Upper lobe of left lung (tissue), 6 donors: ENCODE data around the gene SEPHS2. TPM values are rescaled to one million over a fixed set of nuclear protein-coding genes. Genes with fewer than 3 reads are reported as not detected.

Experiments used
- ATAC-seq, 2 donors: fragments of 200-7000 bp; cut with Tn5 transposase; one replicate each; pipeline ENCODE4 v1.9.1; 2022; ENCODE audit warnings: mild to moderate bottlenecking in 2 of 2, moderate library complexity in 2 of 2; ENCODE audit not compliant: low FRiP score in 2 of 2
- DNase-seq, 2 donors: peaks; one replicate each; pipeline ENCODE4 v3.0.0-alpha.2; 2019 to 2020
- H3K27ac ChIP-seq, 4 donors: fragments of 200-600 bp; sonication (generic); one replicate each; pipeline ENCODE4 v1.5.1; 2016 to 2019
- H3K27me3 ChIP-seq, 4 donors: fragments of 200-600 bp; sonication (generic); one replicate each; pipeline ENCODE4 v1.5.1; 2017 to 2019
- H3K36me3 ChIP-seq, 4 donors: fragments of 200-600 bp; sonication (generic); one replicate each; pipeline ENCODE4 v1.5.1; 2016 to 2019
- H3K4me1 ChIP-seq, 4 donors: fragments of 200-600 bp; sonication (generic); one replicate each; pipeline ENCODE4 v1.5.1; 2018 to 2019
- H3K4me3 ChIP-seq, 4 donors: fragments of 200-600 bp; sonication (generic); one replicate each; pipeline ENCODE4 v1.5.1; 2017 to 2019; ENCODE audit warnings: mild to moderate bottlenecking in 2 of 4, moderate library complexity in 1 of 4
- H3K9me3 ChIP-seq, 4 donors: fragments of 200-600 bp; sonication (generic); one replicate each; pipeline ENCODE4 v1.5.1; 2018 to 2019
- CTCF ChIP-seq, 6 experiments: fragments of 450-650 bp in 4 of 6; fragments of 200-600 bp in 2 of 6; sonication (generic) in 2 of 6; IDR thresholded peaks; one replicate each; pipeline ENCODE4 v1.5.1; 2016 to 2019; ENCODE audit warnings: antibody characterized with exemption in 6 of 6
- EP300 ChIP-seq, 4 donors: sonication (generic); formaldehyde crosslinking; IDR thresholded peaks; one replicate each; pipeline ENCODE4 v1.5.1; 2017; ENCODE audit warnings: antibody characterized with exemption in 4 of 4, control low read depth in 2 of 4
- POLR2A ChIP-seq, 4 donors: fragments of 450-650 bp; IDR thresholded peaks; one replicate each; pipeline ENCODE4 v1.5.1; 2016 to 2017; ENCODE audit warnings: antibody characterized with exemption in 4 of 4, mild to moderate bottlenecking in 2 of 4
- POLR2AphosphoS5 ChIP-seq, 2 donors: sonication (generic); formaldehyde crosslinking; IDR thresholded peaks; one replicate each; pipeline ENCODE4 v1.5.1; 2017; ENCODE audit warnings: antibody characterized with exemption in 2 of 2
- WGBS, 2 donors: methylation state at CpG; one replicate each; pipeline ENCODE4 v1.1.5; 2017 to 2018; 5-methylcytosine and 5-hydroxymethylcytosine counted together
- total RNA-seq, 6 donors: library from RNA; depleted of rRNA in 4 of 6; stranded (reverse); fragments of >200 nt in 4 of 6; gene quantifications; one replicate each; pipeline versions ENCODE4 v1.1.0 to v1.2.1, GENCODE V29; 2016 to 2021
- donor health status: DM: no; HTN: no; CAD: no; lungs with moderate emphysema.
- donor health status: DM: no; HTN: yes; CAD: no; lungs with severe emphysema.

The SEPHS2 gene
- total RNA-seq, 6 donors from 2014 or later = 34.7 to 64.0 (median 38.2) TPM

GRCh38 chr16:30444231-30445148 lies 1.2 kb downstream of the SEPHS2 start:
- Histone ChIP-seq H3K36me3 (peaks cover 0 to 9% (median 0%) of the 10 kb centered on the region in 4 donors), H3K27ac (peak overlapping the region; percentile 92 to 98 (median 96)), H3K4me3 (peak overlapping the region; percentile 67 to 93 (median 80)), H3K9me3 (no peaks in the 10 kb centered on the region), H3K4me1 (peaks cover 15 to 28% (median 23%) of the 10 kb centered on the region in 4 donors), H3K27me3 (no peaks in the 10 kb centered on the region)
- DNase-seq (no peak), ATAC-seq (no peak)
- whole genome bisulfite sequencing, 2 donors = 93 to 95% methylated on average over 29 of the region's 29 CpGs
- TF ChIP-seq POLR2AphosphoS5 (IDR thresholded peaks at IDR 0.05) (no peak), EP300 (IDR thresholded peaks at IDR 0.05) (no peak), POLR2A (IDR thresholded peaks at IDR 0.05) (no peak), CTCF (IDR thresholded peaks at IDR 0.05) (no peak)

GRCh38 chr16:30443631-30444030 lies 2.0 kb downstream of the SEPHS2 start:
- WGBS, 2 donors = 82 to 88% methylated on average over 2 of the region's 2 CpGs
- no peaks in the 10 kb centered on the region for H3K9me3 ChIP-seq
- no peak for DNase-seq
- no peak for TF ChIP-seq EP300 (IDR thresholded peaks at IDR 0.05)
- TF ChIP-seq POLR2AphosphoS5 (IDR thresholded peaks at IDR 0.05) = no peak
- no peak for TF ChIP-seq POLR2A (IDR thresholded peaks at IDR 0.05)
- TF ChIP-seq CTCF (IDR thresholded peaks at IDR 0.05) = no peak
- peaks cover 15 to 28% (median 23%) of the 10 kb centered on the region in 4 donors for H3K4me1 ChIP-seq
- H3K36me3 ChIP-seq = peaks cover 0 to 9% (median 0%) of the 10 kb centered on the region in 4 donors
- no peak overlapping the region for H3K27ac ChIP-seq
- H3K27me3 ChIP-seq = no peaks in the 10 kb centered on the region
- ATAC-seq = no peak
- H3K4me3 ChIP-seq = no peak overlapping the region

GRCh38 chr16:30439720-30440348 lies 5.8 kb downstream of the SEPHS2 start:
- peaks cover 0 to 9% (median 0%) of the 10 kb centered on the region in 4 donors for H3K36me3 ChIP-seq

GRCh38 chr16:30438835-30439234 lies 6.8 kb downstream of the SEPHS2 start:
- Histone ChIP-seq H3K4me1 (peaks cover 3 to 9% (median 5%) of the 10 kb centered on the region in 4 donors), H3K4me3 (no peak overlapping the region), H3K27ac (no peak overlapping the region), H3K27me3 (no peaks in the 10 kb centered on the region), H3K36me3 (peaks cover 0 to 9% (median 0%) of the 10 kb centered on the region in 4 donors), H3K9me3 (no peaks in the 10 kb centered on the region)
- TF ChIP-seq CTCF (IDR thresholded peaks at IDR 0.05) = no peak
- no peak for TF ChIP-seq POLR2AphosphoS5 (IDR thresholded peaks at IDR 0.05)
- TF ChIP-seq POLR2A (IDR thresholded peaks at IDR 0.05) = no peak
- no peak for TF ChIP-seq EP300 (IDR thresholded peaks at IDR 0.05)
- no peak for ATAC-seq
- DNase-seq = no peak
- 89 to 90% methylated on average over 5 of the region's 5 CpGs for WGBS, 2 donors

More at GRCh38 chr16:30439720-30440348, 5.8 kb downstream of the SEPHS2 start:
- ATAC-seq (no peak), DNase-seq (no peak)
- H3K27me3 ChIP-seq = no peaks in the 10 kb centered on the region
- TF ChIP-seq POLR2AphosphoS5 (IDR thresholded peaks at IDR 0.05) (no peak), POLR2A (IDR thresholded peaks at IDR 0.05) (no peak), EP300 (IDR thresholded peaks at IDR 0.05) (no peak), CTCF (IDR thresholded peaks at IDR 0.05) (no peak)
- H3K4me3 ChIP-seq = no peak overlapping the region
- no peaks in the 10 kb centered on the region for H3K9me3 ChIP-seq
- no peak overlapping the region for H3K27ac ChIP-seq
- peaks cover 13 to 19% (median 15%) of the 10 kb centered on the region in 4 donors for H3K4me1 ChIP-seq
- 78 to 79% methylated on average over 6 of the region's 6 CpGs for WGBS, 2 donors
